ENCODE measurements around the gene DOCK4. TPM values are rescaled to one million over a fixed set of nuclear protein-coding genes. Genes with fewer than 3 reads are reported as not detected.

Gene DOCK4
- total and polyA plus RNA-seq, 2 donors from 2014 or later, result 3.2 to 38.9 TPM

DNA sequence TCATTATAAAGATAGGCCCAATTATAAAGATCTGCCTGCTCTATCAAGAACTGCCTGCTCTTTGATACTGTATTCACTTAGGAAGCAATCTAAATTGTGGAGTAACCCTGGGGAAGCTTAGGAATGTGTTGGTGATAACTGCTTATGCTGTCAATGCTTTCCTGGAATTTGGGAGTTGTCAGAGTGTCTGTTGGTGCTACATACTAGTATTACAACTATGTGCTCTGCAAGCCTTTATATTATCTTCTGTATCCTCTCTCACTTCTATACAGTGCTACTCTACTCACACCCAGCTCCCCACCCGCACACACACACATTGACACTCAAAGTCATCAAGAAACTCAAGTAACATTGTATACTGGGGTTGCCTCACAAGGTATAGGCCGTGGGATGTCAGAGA lies 6.4 kb upstream of the DOCK4 start:
- Histone ChIP-seq H3K36me3 (ENCODE audit: control insufficient read depth in 2 of 3, insufficient read depth in 3 of 3, low read length in 3 of 3) (no peaks in the 10 kb centered on the region), H3K27me3 (ENCODE audit: control insufficient read depth, insufficient read depth, low read length) (no peaks in the 10 kb centered on the region), H3K9me3 (ENCODE audit: control insufficient read depth in 2 of 3, insufficient read depth in 1 of 3, low read length in 3 of 3) (no peaks in the 10 kb centered on the region), H3K27ac (ENCODE audit: low read depth in 2 of 2, low read length in 2 of 2) (no peak overlapping the region), H3K4me1 (ENCODE audit: control insufficient read depth in 2 of 3, insufficient read depth in 2 of 3, low read depth in 1 of 3, low read length in 3 of 3) (peaks cover 0 to 10% (median 9%) of the 10 kb centered on the region in 3 donors), H3K4me3 (ENCODE audit: low read length in 3 of 3) (no peak overlapping the region), H3K9ac (ENCODE audit: low read length in 3 of 3) (no peak overlapping the region)
- DNase-seq (peak in 1 of 5 donors; percentile 26), FAIRE-seq (no peak)
- no peak for TF ChIP-seq CTCF (IDR thresholded peaks at IDR 0.05; ENCODE audit: borderline replicate concordance, extremely low read depth, insufficient read depth)
- intact Hi-C loops (cut with DNase I), result no loop called here

GRCh38 chr7:112211348-112211907 lies 5.2 kb upstream of the DOCK4 start:
- no peak for FAIRE-seq
- H3K27ac ChIP-seq (ENCODE audit: low read depth in 2 of 2, low read length in 2 of 2), result peak overlapping the region; percentile 28 to 39
- TF ChIP-seq CTCF (IDR thresholded peaks at IDR 0.05; ENCODE audit: borderline replicate concordance, extremely low read depth, insufficient read depth), result no peak

GRCh38 chr7:112207765-112208164 lies 1.6 kb upstream of the DOCK4 start:
- no peak overlapping the region for H3K27ac ChIP-seq (ENCODE audit: low read depth in 2 of 2, low read length in 2 of 2)
- peak overlapping the region in 2 of 3 donors; percentile 87 to 93 for H3K4me3 ChIP-seq (ENCODE audit: low read length in 3 of 3)
- no peaks in the 10 kb centered on the region for H3K9me3 ChIP-seq (ENCODE audit: control insufficient read depth in 2 of 3, insufficient read depth in 1 of 3, low read length in 3 of 3)
- no peak for TF ChIP-seq CTCF (IDR thresholded peaks at IDR 0.05; ENCODE audit: borderline replicate concordance, extremely low read depth, insufficient read depth)
- intact Hi-C loops (cut with DNase I), result no loop called here
- H3K4me1 ChIP-seq (ENCODE audit: control insufficient read depth in 2 of 3, insufficient read depth in 2 of 3, low read depth in 1 of 3, low read length in 3 of 3), result peaks cover 0 to 13% (median 10%) of the 10 kb centered on the region in 3 donors
- FAIRE-seq (no peak), DNase-seq (no peak)
- H3K27me3 ChIP-seq (ENCODE audit: control insufficient read depth, insufficient read depth, low read length), result no peaks in the 10 kb centered on the region
- no peak overlapping the region for H3K9ac ChIP-seq (ENCODE audit: low read length in 3 of 3)
- H3K36me3 ChIP-seq (ENCODE audit: control insufficient read depth in 2 of 3, insufficient read depth in 3 of 3, low read length in 3 of 3), result no peaks in the 10 kb centered on the region

More at GRCh38 chr7:112211348-112211907, 5.2 kb upstream of the DOCK4 start:
- peak overlapping the region in 1 of 3 donors; percentile 16 for H3K4me3 ChIP-seq (ENCODE audit: low read length in 3 of 3)
- peak in 1 of 5 donors; percentile 36 for DNase-seq
- H3K27me3 ChIP-seq (ENCODE audit: control insufficient read depth, insufficient read depth, low read length), result no peaks in the 10 kb centered on the region
- H3K9ac ChIP-seq (ENCODE audit: low read length in 3 of 3), result no peak overlapping the region
- peaks cover 0 to 10% (median 9%) of the 10 kb centered on the region in 3 donors for H3K4me1 ChIP-seq (ENCODE audit: control insufficient read depth in 2 of 3, insufficient read depth in 2 of 3, low read depth in 1 of 3, low read length in 3 of 3)
- H3K36me3 ChIP-seq (ENCODE audit: control insufficient read depth in 2 of 3, insufficient read depth in 3 of 3, low read length in 3 of 3), result no peaks in the 10 kb centered on the region
- intact Hi-C loops (cut with DNase I), result no loop called here
- H3K9me3 ChIP-seq (ENCODE audit: control insufficient read depth in 2 of 3, insufficient read depth in 1 of 3, low read length in 3 of 3), result no peaks in the 10 kb centered on the region

All from kidney (tissue), 14 donors.